Nephron (organoid): ENCODE measurements around the gene DDX10.

Experiments
- H3K27ac Mint-ChIP-seq, 3 experiments: 2 replicates each; pipeline ENCODE4 v1.8.0; 2020; ENCODE audit warnings: mixed read lengths in 3 of 3, mild to moderate bottlenecking in 2 of 3, moderate library complexity in 1 of 3
- H3K27me3 Mint-ChIP-seq: 2 replicates; pipeline ENCODE4 v1.8.0; 2021; ENCODE audit warnings: low read depth, mild to moderate bottlenecking, moderate library complexity, mixed read lengths
- H3K36me3 Mint-ChIP-seq: 2 replicates; pipeline ENCODE4 v1.8.0; 2020; ENCODE audit warnings: low read depth, mixed read lengths
- H3K4me1 Mint-ChIP-seq: 2 replicates; pipeline ENCODE4 v1.8.0; 2020; ENCODE audit warnings: mixed read lengths
- H3K4me3 Mint-ChIP-seq, 3 experiments: 2 replicates each; pipeline ENCODE4 v1.8.0; 2020; ENCODE audit warnings: mild to moderate bottlenecking in 3 of 3, mixed read lengths in 3 of 3, moderate library complexity in 2 of 3
- H3K9me3 Mint-ChIP-seq: 2 replicates; pipeline ENCODE4 v1.8.0; 2020; ENCODE audit warnings: mixed read lengths
- TF ChIP-seq, protein P1 (sequence below), 3 experiments: fragments of 200-600 bp; sonication (generic); IDR thresholded peaks; one replicate each; pipeline ENCODE4 v1.5.0; 2021; ENCODE audit warnings: antibody characterized with exemption in 3 of 3; ENCODE audit not compliant: unreplicated experiment in 3 of 3

Gene DDX10

DNA sequence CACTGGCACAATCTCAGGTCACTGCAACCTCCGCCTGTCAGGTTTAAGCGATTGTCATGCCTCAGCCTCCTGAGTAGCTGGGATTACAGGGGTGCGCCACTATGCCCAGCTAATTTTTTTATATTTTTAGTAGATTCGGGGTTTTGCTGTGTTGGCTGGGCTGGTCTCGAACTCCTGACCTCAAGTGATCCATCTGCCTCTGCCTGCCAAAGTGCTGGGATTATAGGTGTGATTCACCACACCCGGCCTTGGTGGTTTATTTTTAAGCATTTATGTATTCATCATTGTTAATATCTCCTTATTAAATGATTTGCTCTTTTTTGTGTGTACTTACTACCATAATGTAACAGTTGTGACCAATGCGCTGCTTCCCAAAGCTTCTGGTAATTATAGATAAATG is 171.7 kb downstream of the DDX10 start:
- TF ChIP-seq, protein P1, sequence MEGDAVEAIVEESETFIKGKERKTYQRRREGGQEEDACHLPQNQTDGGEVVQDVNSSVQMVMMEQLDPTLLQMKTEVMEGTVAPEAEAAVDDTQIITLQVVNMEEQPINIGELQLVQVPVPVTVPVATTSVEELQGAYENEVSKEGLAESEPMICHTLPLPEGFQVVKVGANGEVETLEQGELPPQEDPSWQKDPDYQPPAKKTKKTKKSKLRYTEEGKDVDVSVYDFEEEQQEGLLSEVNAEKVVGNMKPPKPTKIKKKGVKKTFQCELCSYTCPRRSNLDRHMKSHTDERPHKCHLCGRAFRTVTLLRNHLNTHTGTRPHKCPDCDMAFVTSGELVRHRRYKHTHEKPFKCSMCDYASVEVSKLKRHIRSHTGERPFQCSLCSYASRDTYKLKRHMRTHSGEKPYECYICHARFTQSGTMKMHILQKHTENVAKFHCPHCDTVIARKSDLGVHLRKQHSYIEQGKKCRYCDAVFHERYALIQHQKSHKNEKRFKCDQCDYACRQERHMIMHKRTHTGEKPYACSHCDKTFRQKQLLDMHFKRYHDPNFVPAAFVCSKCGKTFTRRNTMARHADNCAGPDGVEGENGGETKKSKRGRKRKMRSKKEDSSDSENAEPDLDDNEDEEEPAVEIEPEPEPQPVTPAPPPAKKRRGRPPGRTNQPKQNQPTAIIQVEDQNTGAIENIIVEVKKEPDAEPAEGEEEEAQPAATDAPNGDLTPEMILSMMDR (IDR thresholded peaks at IDR 0.05; ENCODE audit: unreplicated experiment in 3 of 3) = no peak
- Mint-ChIP-seq H3K9me3 (no peaks in the 10 kb centered on the region), H3K27me3 (no peaks in the 10 kb centered on the region), H3K4me1 (peaks cover 5% of the 10 kb centered on the region), H3K36me3 (peaks cover 17% of the 10 kb centered on the region), H3K4me3 (no peak overlapping the region), H3K27ac (peak overlapping the region in 1 of 3 experiments; percentile 19)

DNA sequence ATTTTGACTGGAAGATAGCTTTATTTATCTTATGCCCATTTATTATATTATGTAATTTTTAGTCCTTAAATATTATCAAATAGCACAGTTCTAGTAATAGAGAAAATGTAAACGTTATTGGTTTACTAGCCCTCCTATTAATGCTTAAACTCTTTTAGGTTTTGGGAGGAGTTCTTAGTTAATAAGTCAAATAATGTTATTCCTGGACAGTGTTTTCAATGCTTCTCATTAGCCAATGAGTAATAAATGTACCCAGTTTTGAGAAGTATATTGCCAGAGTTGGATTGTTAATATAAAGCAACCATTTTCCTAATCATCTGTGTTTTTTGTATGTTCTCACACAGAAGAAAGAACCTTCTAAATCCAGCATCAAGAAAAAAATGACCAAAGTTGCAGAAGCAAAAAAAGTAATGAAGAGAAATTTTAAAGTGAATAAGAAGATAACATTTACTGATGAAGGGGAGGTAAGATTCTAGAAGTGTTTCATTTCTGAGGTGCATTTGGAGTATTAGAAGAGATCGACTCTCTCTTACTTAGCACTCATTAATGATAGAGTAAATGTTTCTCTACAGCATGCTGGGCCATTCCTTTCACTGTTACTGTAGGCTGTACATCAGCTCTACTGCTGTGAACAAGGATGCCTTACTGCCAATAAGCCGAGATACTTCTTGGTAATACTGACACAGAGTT is 173.4 kb downstream of the DDX10 start:
- Mint-ChIP-seq H3K4me3 (peak overlapping the region; percentile 55 to 68 (median 64)), H3K36me3 (peaks cover 22% of the 10 kb centered on the region), H3K27me3 (no peaks in the 10 kb centered on the region), H3K4me1 (peaks cover 5% of the 10 kb centered on the region), H3K27ac (peak overlapping the region; percentile 20 to 69 (median 22)), H3K9me3 (no peaks in the 10 kb centered on the region)
- TF ChIP-seq, protein P1 (IDR thresholded peaks at IDR 0.05; ENCODE audit: unreplicated experiment in 3 of 3) = no peak

DNA sequence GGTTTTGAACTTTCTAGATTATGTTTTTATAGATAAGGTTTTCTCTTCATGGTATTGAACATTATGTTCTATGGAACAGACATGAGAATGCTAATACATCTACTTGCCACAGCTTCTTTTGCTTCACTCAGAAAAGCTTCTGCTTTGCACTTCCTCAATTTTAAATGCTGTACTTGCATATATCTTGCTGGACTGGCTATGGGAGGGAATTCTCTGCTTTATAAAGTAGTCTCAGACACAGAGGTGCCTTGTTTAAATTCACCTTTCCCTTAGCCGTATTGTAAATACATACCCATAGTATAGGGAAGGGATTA is 173.9 kb downstream of the DDX10 start:
- no peaks in the 10 kb centered on the region for H3K27me3 Mint-ChIP-seq
- H3K4me3 Mint-ChIP-seq = peak overlapping the region in 2 of 3 experiments; percentile 64 to 68
- H3K36me3 Mint-ChIP-seq = peaks cover 22% of the 10 kb centered on the region
- TF ChIP-seq, protein P1 (IDR thresholded peaks at IDR 0.05; ENCODE audit: unreplicated experiment in 3 of 3) = no peak
- H3K4me1 Mint-ChIP-seq = peaks cover 5% of the 10 kb centered on the region
- H3K27ac Mint-ChIP-seq = peak overlapping the region; percentile 20 to 69 (median 22)
- H3K9me3 Mint-ChIP-seq = no peaks in the 10 kb centered on the region

DNA sequence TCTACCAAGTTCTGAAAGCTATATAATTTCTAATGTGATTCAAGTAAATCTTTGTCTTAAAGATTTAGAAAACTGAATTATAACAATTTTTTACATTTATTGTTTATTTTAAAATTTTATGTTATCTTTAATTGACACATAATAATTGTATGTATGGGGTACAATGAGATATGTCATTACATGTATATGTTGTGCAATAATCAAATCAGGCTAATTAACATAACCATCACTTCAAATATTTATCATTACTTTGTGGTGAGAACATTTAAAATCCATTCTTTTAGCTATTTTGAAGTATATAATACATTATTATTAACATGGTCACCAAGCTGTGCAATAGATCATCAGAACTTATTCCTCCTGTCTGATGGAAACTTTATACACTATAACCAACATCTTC is 181.1 kb downstream of the DDX10 start:
- H3K36me3 Mint-ChIP-seq = peaks cover 18% of the 10 kb centered on the region
- H3K27ac Mint-ChIP-seq = peak overlapping the region in 1 of 3 experiments; percentile 7
- no peak overlapping the region for H3K4me3 Mint-ChIP-seq
- TF ChIP-seq, protein P1 (IDR thresholded peaks at IDR 0.05; ENCODE audit: unreplicated experiment in 3 of 3) = no peak
- H3K9me3 Mint-ChIP-seq = no peaks in the 10 kb centered on the region
- H3K4me1 Mint-ChIP-seq = no peaks in the 10 kb centered on the region
- no peaks in the 10 kb centered on the region for H3K27me3 Mint-ChIP-seq

DNA sequence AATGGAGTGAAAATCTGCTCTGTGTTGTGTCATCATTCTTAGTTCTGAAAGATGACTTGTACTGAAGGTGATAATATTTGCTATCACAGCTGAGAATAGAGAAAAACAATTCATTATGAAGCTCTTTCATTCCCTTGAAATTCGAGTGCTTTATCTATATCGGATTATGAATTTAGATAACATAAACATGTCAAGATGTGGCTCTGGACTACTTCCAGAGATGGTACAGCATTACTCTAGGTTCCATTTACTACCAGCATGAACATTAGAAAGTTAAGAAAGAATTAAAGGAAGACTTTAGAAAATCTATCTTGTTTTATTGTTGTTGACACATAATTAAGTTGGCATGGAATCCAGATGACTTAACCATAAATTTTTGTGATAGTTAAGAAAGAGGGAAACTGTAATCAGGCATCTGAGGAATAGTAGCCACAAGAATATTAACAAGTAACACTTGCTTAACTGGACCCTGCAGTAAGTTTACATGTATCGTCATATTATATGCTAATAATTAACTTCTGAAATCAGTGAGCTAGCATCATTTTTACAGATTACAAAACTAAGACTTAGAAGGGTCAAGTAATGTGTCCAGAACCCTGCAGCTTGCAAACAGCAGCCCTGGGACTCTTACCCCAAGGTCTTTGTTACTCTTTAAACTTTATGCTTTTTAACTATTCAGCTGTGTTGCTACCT is 182.6 kb downstream of the DDX10 start:
- peak overlapping the region; percentile 56 to 71 (median 64) for H3K27ac Mint-ChIP-seq
- peaks cover 10% of the 10 kb centered on the region for H3K4me1 Mint-ChIP-seq
- TF ChIP-seq, protein P1 (IDR thresholded peaks at IDR 0.05; ENCODE audit: unreplicated experiment in 3 of 3) = no peak
- no peaks in the 10 kb centered on the region for H3K9me3 Mint-ChIP-seq
- H3K4me3 Mint-ChIP-seq = no peak overlapping the region
- no peaks in the 10 kb centered on the region for H3K27me3 Mint-ChIP-seq
- peaks cover 12% of the 10 kb centered on the region for H3K36me3 Mint-ChIP-seq
